HG02884 (cell line): Measurements from ENCODE around the gene PRRX1.

Source experiments
- ATAC-seq: cut with Tn5 transposase; IDR thresholded peaks from one replicate; pipeline ENCODE4 v1.9.1; 2021; ENCODE audit warnings: mild to moderate bottlenecking, moderate library complexity; ENCODE audit not compliant: unreplicated experiment

Gene PRRX1

GRCh38 chr1:170714938-170715337 lies 51.0 kb downstream of the PRRX1 start:
- ATAC-seq, result no peak

- ATAC-seq, result no peak
These were observed 53.0 kb downstream of the PRRX1 start for GRCh38 chr1:170716835-170717429.

- no peak for ATAC-seq
These were observed 56.7 kb downstream of the PRRX1 start for GRCh38 chr1:170720661-170721060.

GRCh38 chr1:170721621-170722020 lies 57.7 kb downstream of the PRRX1 start:
- no peak for ATAC-seq

GRCh38 chr1:170723518-170723917 lies 59.6 kb downstream of the PRRX1 start:
- no peak for ATAC-seq

GRCh38 chr1:170725326-170725725 lies 61.4 kb downstream of the PRRX1 start:
- ATAC-seq, result no peak

- no peak for ATAC-seq
These were observed 64.0 kb downstream of the PRRX1 start for GRCh38 chr1:170727963-170728362.

- no peak for ATAC-seq
These were observed 65.5 kb downstream of the PRRX1 start for GRCh38 chr1:170729225-170730002.

- ATAC-seq, result no peak
These were observed 66.1 kb downstream of the PRRX1 start for GRCh38 chr1:170730014-170730413.

GRCh38 chr1:170730438-170730837 lies 66.5 kb downstream of the PRRX1 start:
- no peak for ATAC-seq

- ATAC-seq, result no peak
These were observed 67.8 kb downstream of the PRRX1 start for GRCh38 chr1:170731566-170732251.

GRCh38 chr1:170732252-170732588 lies 68.3 kb downstream of the PRRX1 start:
- ATAC-seq, result no peak

GRCh38 chr1:170734412-170735175 lies 70.7 kb downstream of the PRRX1 start:
- no peak for ATAC-seq

GRCh38 chr1:170735366-170736263 lies 71.7 kb downstream of the PRRX1 start:
- no peak for ATAC-seq

- ATAC-seq, result no peak
These were observed 75.9 kb downstream of the PRRX1 start for GRCh38 chr1:170739803-170740202.

- ATAC-seq, result no peak
These were observed 77.7 kb downstream of the PRRX1 start for GRCh38 chr1:170741678-170742077.

GRCh38 chr1:170742600-170742999 lies 78.7 kb downstream of the PRRX1 start:
- ATAC-seq, result no peak

GRCh38 chr1:170743083-170743482 lies 79.2 kb downstream of the PRRX1 start:
- no peak for ATAC-seq

GRCh38 chr1:170749549-170749948 lies 85.6 kb downstream of the PRRX1 start:
- ATAC-seq, result no peak

- ATAC-seq, result no peak
These were observed 86.0 kb downstream of the PRRX1 start for GRCh38 chr1:170749959-170750358.
